ENCODE data around the gene MAN1C1. TPM values are rescaled to one million over a fixed set of nuclear protein-coding genes. Genes with fewer than 3 reads are reported as not detected.

MAN1C1 gene
- total RNA-seq, 2 donors from 2014 or later, result 4.4 to 10.9 TPM

DNA sequence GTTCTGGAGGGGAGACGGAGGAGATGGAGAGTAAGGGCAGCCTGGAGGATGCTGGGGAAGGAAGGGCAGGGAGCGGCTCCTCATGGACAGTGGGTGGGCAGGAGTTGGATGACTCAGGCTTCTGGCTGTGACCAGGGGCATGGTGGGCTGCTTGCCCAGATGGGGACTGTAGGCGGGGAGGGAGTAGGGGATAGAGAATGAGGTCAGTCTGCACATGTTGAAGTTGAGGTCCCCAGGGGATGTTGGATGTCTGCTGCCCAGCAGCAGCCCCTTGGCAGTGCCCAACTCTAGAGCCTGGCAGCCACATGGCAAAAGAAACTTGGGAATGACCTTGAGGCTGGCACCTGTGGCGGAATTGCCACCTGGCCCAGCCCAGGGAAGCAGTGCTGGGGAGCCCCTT, 189.8 kb downstream of the MAN1C1 start:
- 59 to 75% methylated on average over 4 of the region's 4 CpGs for WGBS, 2 donors
- intact Hi-C loops (cut with DNase I), result loop anchor here (5.0 kb wide), 2 partner anchors 194 to 304 kb away; no protein-coding TSS in a partner anchor
- peak overlapping the region; percentile 71 to 83 (median 79) for H3K27ac ChIP-seq

DNA sequence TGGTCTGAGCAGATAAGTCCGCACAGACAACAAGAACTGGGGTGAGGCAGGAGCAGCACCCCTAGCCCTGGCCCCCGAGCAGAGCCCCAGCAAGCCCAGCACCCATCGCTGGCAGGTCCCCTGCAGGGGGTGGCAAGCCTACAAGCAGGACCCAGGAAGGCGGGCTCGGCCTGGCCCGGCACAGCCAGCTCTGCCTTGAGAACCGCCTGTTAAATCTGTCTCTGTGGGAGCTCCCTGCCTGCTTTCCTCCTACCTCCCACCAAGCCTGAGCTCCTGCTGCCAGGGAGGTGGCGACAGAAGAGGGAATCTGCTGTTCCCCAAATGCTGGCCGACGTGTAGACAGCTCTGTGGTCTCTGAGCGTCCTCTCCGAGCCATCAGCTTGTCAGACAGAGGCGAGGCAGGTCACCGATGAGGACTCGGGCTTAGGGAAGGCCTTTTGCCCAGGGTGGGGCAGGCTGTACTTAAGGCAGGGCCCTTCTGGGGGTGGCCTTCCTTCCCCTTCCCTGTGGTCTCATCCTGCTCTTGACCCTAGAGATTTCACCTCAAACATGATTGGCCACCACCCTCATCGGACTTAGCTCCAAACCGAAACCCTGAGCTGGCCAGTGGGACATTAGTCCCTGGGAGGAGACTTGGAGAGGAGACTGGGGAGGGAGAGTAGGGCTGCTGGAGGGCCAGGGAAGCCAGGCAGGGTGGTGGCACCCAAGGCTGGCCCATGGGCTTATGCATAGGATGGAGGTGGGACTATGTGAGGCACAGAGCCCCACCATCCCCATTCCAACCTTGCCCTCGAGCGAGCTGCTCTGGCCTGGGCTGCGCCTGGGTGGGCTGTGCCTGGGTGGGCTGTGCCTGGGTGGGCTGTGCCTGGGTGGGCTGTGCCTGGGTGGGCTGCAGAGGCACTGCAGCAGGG, 191.1 kb downstream of the MAN1C1 start:
- peaks cover 0 to 2% of the 10 kb centered on the region in 2 donors for H3K36me3 ChIP-seq (replicated peaks in 1 of 2; ENCODE audit: insufficient read depth in 1 of 2, low read depth in 2 of 2)
- no peaks in the 10 kb centered on the region for H3K9me3 ChIP-seq
- WGBS, 2 donors, result 88 to 96% methylated on average over 8 to 20 of the region's 20 CpGs
- no peak for ATAC-seq
- intact Hi-C loops (cut with DNase I), result loop anchor here (5.0 kb wide), 2 partner anchors 195 to 305 kb away; no protein-coding TSS in a partner anchor
- peak overlapping the region in 2 of 4 donors; percentile 36 to 50 for H3K27ac ChIP-seq
- no peak overlapping the region for H3K4me3 ChIP-seq
- DNase-seq, result no peak
- TF ChIP-seq, protein P1, sequence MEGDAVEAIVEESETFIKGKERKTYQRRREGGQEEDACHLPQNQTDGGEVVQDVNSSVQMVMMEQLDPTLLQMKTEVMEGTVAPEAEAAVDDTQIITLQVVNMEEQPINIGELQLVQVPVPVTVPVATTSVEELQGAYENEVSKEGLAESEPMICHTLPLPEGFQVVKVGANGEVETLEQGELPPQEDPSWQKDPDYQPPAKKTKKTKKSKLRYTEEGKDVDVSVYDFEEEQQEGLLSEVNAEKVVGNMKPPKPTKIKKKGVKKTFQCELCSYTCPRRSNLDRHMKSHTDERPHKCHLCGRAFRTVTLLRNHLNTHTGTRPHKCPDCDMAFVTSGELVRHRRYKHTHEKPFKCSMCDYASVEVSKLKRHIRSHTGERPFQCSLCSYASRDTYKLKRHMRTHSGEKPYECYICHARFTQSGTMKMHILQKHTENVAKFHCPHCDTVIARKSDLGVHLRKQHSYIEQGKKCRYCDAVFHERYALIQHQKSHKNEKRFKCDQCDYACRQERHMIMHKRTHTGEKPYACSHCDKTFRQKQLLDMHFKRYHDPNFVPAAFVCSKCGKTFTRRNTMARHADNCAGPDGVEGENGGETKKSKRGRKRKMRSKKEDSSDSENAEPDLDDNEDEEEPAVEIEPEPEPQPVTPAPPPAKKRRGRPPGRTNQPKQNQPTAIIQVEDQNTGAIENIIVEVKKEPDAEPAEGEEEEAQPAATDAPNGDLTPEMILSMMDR (IDR thresholded peaks at IDR 0.05), result no peak
- no peak for TF ChIP-seq POLR2A (IDR thresholded peaks at IDR 0.05)
- no peaks in the 10 kb centered on the region for H3K27me3 ChIP-seq
- peaks cover 59% of the 10 kb centered on the region for H3K4me1 ChIP-seq

More for the DNA sequence above, 189.8 kb downstream of the MAN1C1 start:
- H3K9me3 ChIP-seq, result no peaks in the 10 kb centered on the region
- H3K4me3 ChIP-seq, result no peak overlapping the region
- no peaks in the 10 kb centered on the region for H3K36me3 ChIP-seq (replicated peaks in 1 of 2; ENCODE audit: insufficient read depth in 1 of 2, low read depth in 2 of 2)
- H3K4me1 ChIP-seq, result peaks cover 72% of the 10 kb centered on the region
- DNase-seq (peak; percentile 86 to 89 (median 87)), ATAC-seq (peak; percentile 68)
- TF ChIP-seq POLR2A (IDR thresholded peaks at IDR 0.05), result no peak
- TF ChIP-seq, protein P1 (IDR thresholded peaks at IDR 0.05), result no peak
- no peaks in the 10 kb centered on the region for H3K27me3 ChIP-seq

DNA sequence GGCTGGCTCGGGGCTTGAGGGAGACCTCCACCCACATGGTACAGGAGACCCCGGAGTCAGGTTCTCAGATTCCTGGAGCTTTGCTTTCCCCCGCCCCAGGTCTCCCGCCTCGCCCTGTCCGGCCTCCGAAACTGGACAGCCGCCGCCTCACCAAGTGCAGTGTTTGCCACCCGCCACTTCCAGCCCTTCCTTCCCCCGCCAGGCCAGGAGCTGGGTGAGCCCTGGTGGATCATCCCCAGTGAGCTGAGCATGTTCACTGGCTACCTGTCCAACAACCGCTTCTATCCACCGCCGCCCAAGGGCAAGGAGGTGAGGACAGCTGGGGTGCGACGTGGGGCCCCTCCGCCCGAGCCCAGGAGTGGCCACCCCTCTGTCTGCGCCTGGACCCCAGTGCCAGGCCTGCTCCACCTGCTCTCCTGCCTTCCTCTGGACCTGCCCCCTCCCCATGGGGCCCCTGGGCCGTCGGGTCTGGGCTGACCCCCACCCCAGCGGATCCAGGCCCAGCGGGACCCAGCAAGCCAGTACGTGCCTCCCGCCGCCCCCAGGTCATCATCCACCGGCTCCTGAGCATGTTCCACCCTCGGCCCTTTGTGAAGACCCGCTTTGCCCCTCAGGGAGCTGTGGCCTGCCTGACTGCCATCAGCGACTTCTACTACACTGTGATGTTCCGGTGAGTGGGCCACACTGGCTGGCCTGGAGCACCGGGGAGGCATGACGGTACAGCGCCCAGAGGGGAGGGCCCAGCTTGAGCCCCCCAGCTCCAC, 192.1 kb downstream of the MAN1C1 start:
- intact Hi-C loops (cut with DNase I), result loop anchor here (5.0 kb wide), 2 partner anchors 196 to 306 kb away; no protein-coding TSS in a partner anchor
- no peak for ATAC-seq

DNA sequence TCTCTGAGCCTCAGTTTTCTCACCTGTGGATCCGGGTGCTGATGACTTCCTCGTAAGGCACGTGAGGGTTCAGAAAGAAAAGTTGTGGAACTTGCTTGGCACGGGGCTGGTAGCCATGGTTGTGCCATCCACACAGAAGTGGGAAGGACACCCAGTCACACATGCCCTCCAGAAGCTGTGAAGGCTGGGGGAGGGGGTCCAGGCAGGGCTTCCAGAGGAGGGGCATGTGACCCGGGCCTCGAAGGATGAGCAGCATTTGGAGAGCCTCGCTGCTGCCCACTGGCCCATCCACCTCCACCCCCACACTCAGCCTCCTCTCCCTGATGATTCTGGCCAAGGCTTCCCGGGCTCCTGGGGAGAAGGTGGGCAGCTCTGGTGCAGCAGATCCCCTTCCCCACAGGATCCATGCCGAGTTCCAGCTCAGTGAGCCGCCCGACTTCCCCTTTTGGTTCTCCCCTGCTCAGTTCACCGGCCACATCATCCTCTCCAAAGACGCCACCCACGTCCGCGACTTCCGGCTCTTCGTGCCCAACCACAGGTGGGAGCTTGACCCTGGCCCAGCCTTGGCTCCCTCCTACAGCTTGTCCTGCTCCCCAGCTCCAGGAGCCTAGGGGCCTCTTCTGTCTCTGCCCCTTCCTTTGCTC, 192.8 kb downstream of the MAN1C1 start:
- 70 to 86% methylated on average over 14 to 16 of the region's 18 CpGs for WGBS, 2 donors
- H3K4me1 ChIP-seq, result peaks cover 44% of the 10 kb centered on the region
- no peak overlapping the region for H3K27ac ChIP-seq
- H3K27me3 ChIP-seq, result no peaks in the 10 kb centered on the region
- peaks cover 0 to 5% of the 10 kb centered on the region in 2 donors for H3K36me3 ChIP-seq (replicated peaks in 1 of 2; ENCODE audit: insufficient read depth in 1 of 2, low read depth in 2 of 2)
- intact Hi-C loops (cut with DNase I), result loop anchor here (5.0 kb wide), 2 partner anchors 197 to 307 kb away; no protein-coding TSS in a partner anchor
- no peak for TF ChIP-seq POLR2A (IDR thresholded peaks at IDR 0.05)
- TF ChIP-seq, protein P1 (IDR thresholded peaks at IDR 0.05), result no peak
- H3K4me3 ChIP-seq, result no peak overlapping the region
- no peaks in the 10 kb centered on the region for H3K9me3 ChIP-seq
- DNase-seq (no peak), ATAC-seq (no peak)

More for the DNA sequence above, 192.1 kb downstream of the MAN1C1 start:
- no peak overlapping the region for H3K27ac ChIP-seq
- TF ChIP-seq POLR2A (IDR thresholded peaks at IDR 0.05), result no peak
- TF ChIP-seq, protein P1 (IDR thresholded peaks at IDR 0.05), result no peak
- H3K27me3 ChIP-seq, result no peaks in the 10 kb centered on the region
- no peak for DNase-seq
- H3K4me3 ChIP-seq, result no peak overlapping the region
- peaks cover 0 to 2% of the 10 kb centered on the region in 2 donors for H3K36me3 ChIP-seq (replicated peaks in 1 of 2; ENCODE audit: insufficient read depth in 1 of 2, low read depth in 2 of 2)
- H3K4me1 ChIP-seq, result peaks cover 51% of the 10 kb centered on the region
- no peaks in the 10 kb centered on the region for H3K9me3 ChIP-seq
- WGBS, 2 donors, result 89 to 93% methylated on average over 25 to 29 of the region's 34 CpGs

Data from body of pancreas (tissue), 4 donors.